ENCODE measurements around the gene PIK3IP1. TPM values are rescaled to one million over a fixed set of nuclear protein-coding genes. Genes with fewer than 3 reads are reported as not detected.

Gene PIK3IP1
- total RNA-seq, 1 donor from 2014 or later, result 32.4 TPM

- Histone ChIP-seq H3K4me3 (no peak overlapping the region), H3K27me3 (no peaks in the 10 kb centered on the region), H3K27ac (no peak overlapping the region), H3K9me3 (no peaks in the 10 kb centered on the region), H3K4me1 (peaks cover 4% of the 10 kb centered on the region), H3K36me3 (peaks cover 0 to 54% of the 10 kb centered on the region in 2 donors)
- no peak for DNase-seq (ENCODE audit: extremely low spot score in 2 of 2)
- intact Hi-C loops (cut with DNase I), result no loop called here
- TF ChIP-seq POLR2A (IDR thresholded peaks at IDR 0.05) (no peak), CTCF (IDR thresholded peaks at IDR 0.05) (no peak), POLR2AphosphoS5 (IDR thresholded peaks at IDR 0.05; ENCODE audit: insufficient read depth in 1 of 2, low read depth in 1 of 2) (no peak)
These were observed 24.0 kb downstream of the PIK3IP1 start for GRCh38 chr22:31268281-31268680.

GRCh38 chr22:31263896-31264640 is 28.2 kb downstream of the PIK3IP1 start:
- H3K4me1 ChIP-seq, result no peaks in the 10 kb centered on the region
- intact Hi-C loops (cut with DNase I), result no loop called here
- H3K36me3 ChIP-seq, result peaks cover 0 to 71% of the 10 kb centered on the region in 2 donors
- no peak for DNase-seq (ENCODE audit: extremely low spot score in 2 of 2)
- TF ChIP-seq POLR2A (IDR thresholded peaks at IDR 0.05) (no peak), POLR2AphosphoS5 (IDR thresholded peaks at IDR 0.05; ENCODE audit: insufficient read depth in 1 of 2, low read depth in 1 of 2) (no peak), CTCF (IDR thresholded peaks at IDR 0.05) (no peak)
- no peaks in the 10 kb centered on the region for H3K27me3 ChIP-seq
- H3K9me3 ChIP-seq, result no peaks in the 10 kb centered on the region
- H3K4me3 ChIP-seq, result no peak overlapping the region
- H3K27ac ChIP-seq, result no peak overlapping the region

- intact Hi-C loops (cut with DNase I), result no loop called here
- H3K9me3 ChIP-seq, result no peaks in the 10 kb centered on the region
- H3K4me1 ChIP-seq, result no peaks in the 10 kb centered on the region
- no peak overlapping the region for H3K27ac ChIP-seq
- DNase-seq (ENCODE audit: extremely low spot score in 2 of 2), result no peak
- TF ChIP-seq POLR2A (IDR thresholded peaks at IDR 0.05) (no peak), POLR2AphosphoS5 (IDR thresholded peaks at IDR 0.05; ENCODE audit: insufficient read depth in 1 of 2, low read depth in 1 of 2) (no peak), CTCF (IDR thresholded peaks at IDR 0.05) (no peak)
- H3K4me3 ChIP-seq, result no peak overlapping the region
- no peaks in the 10 kb centered on the region for H3K27me3 ChIP-seq
- peaks cover 0 to 67% of the 10 kb centered on the region in 2 donors for H3K36me3 ChIP-seq
These were observed 29.8 kb downstream of the PIK3IP1 start for GRCh38 chr22:31262312-31263133.

- peaks cover 2% of the 10 kb centered on the region for H3K4me1 ChIP-seq
- TF ChIP-seq POLR2A (IDR thresholded peaks at IDR 0.05), result no peak
- no peak for TF ChIP-seq CTCF (IDR thresholded peaks at IDR 0.05)
- no peak for TF ChIP-seq POLR2AphosphoS5 (IDR thresholded peaks at IDR 0.05; ENCODE audit: insufficient read depth in 1 of 2, low read depth in 1 of 2)
- DNase-seq (ENCODE audit: extremely low spot score in 2 of 2), result no peak
- H3K4me3 ChIP-seq, result no peak overlapping the region
- H3K36me3 ChIP-seq, result peaks cover 0 to 50% of the 10 kb centered on the region in 2 donors
- H3K9me3 ChIP-seq, result no peaks in the 10 kb centered on the region
- no peaks in the 10 kb centered on the region for H3K27me3 ChIP-seq
- intact Hi-C loops (cut with DNase I), result no loop called here
- no peak overlapping the region for H3K27ac ChIP-seq
These were observed 31.8 kb downstream of the PIK3IP1 start for GRCh38 chr22:31260474-31260856.
